K562 (cell line): ENCODE results near the gene MXD3. TPM values are rescaled to one million over a fixed set of nuclear protein-coding genes. Genes with fewer than 3 reads are reported as not detected.

ENCODE experiments used
- ATAC-seq: fragments of 200-7000 bp; cut with Tn5 transposase; 3 replicates; pipeline ENCODE4 v1.9.1; 2020; ENCODE audit warnings: moderate library complexity
- BruUV-seq: library from RNA; stranded (reverse); fragments of 400-500 nt; replicated peaks from 2 replicates; lab custom pipeline; 2021; lab: Mats Ljungman, UMichigan
- CTCF ChIA-PET: fragments of 300-600 bp; formaldehyde crosslinking; extraction: SDS; loops from one replicate; lab custom pipeline; 2021; ENCODE audit warnings: low intra/inter-chr PET ratio; lab: Yijun Ruan, JAX
- POLR2A ChIA-PET: fragments of 300-600, 350-650 bp; sonication (Branson Sonifier 250); formaldehyde crosslinking; extraction: SDS; loops from one replicate; lab custom pipeline; 2021; ENCODE audit warnings: antibody characterized with exemption, inconsistent platforms; lab: Yijun Ruan, JAX
- DNase-seq, 4 experiments: peaks; one replicate each; pipeline versions ENCODE4 v3.0.0 to v3.0.0-alpha.2; 2011 to 2018; ENCODE audit warnings: low spot score in 3 of 4, mixed read lengths in 3 of 4; ENCODE audit errors: extremely low read depth in 1 of 4
- FAIRE-seq: peaks from 2 replicates; lab custom pipeline; 2011; peaks lifted over from hg19 to GRCh38; lab: Jason Lieb, UNC
- H2AFZ ChIP-seq: 2 replicates; pipeline ENCODE4 v1.6.0; 2011; ENCODE audit warnings: low read depth, low read length, control low read depth, inconsistent platforms
- H3K27ac ChIP-seq: fragments of 200-600 bp; 3 replicates; pipeline ENCODE4 v1.8.0; 2011; ENCODE audit warnings: low read depth, mild to moderate bottlenecking, control low read depth, inconsistent platforms, low read length, moderate library complexity, mixed read lengths; ENCODE audit errors: extremely low read depth
- H3K27me3 ChIP-seq, 2 experiments: fragments of 300-600 bp in 1 of 2; 2 replicates in 1 of 2; 3 replicates in 1 of 2; pipeline versions ENCODE4 v1.6.0 to v1.8.0; 2011; ENCODE audit warnings: inconsistent platforms in 2 of 2, low read length in 2 of 2, mild to moderate bottlenecking in 1 of 2, mixed read lengths in 1 of 2, moderate library complexity in 1 of 2; ENCODE audit not compliant: control insufficient read depth in 2 of 2, insufficient read depth in 2 of 2
- H3K36me3 ChIP-seq: fragments of 300-600 bp; 3 replicates; pipeline ENCODE4 v1.8.0; 2011; ENCODE audit warnings: mild to moderate bottlenecking, low read length, inconsistent platforms; ENCODE audit not compliant: control insufficient read depth, insufficient read depth
- H3K4me1 ChIP-seq, 2 experiments: fragments of 200-600 bp in 1 of 2; replicated peaks in 1 of 2; 2 replicates in 1 of 2; 3 replicates in 1 of 2; pipeline versions ENCODE4 v1.5.1 to v1.8.0; 2011; ENCODE audit warnings: inconsistent platforms in 2 of 2, low read length in 2 of 2, mild to moderate bottlenecking in 1 of 2, mixed read lengths in 1 of 2, moderate library complexity in 1 of 2; ENCODE audit not compliant: control insufficient read depth in 2 of 2, insufficient read depth in 2 of 2
- H3K4me2 ChIP-seq: 2 replicates; pipeline ENCODE4 v1.6.1; 2011; ENCODE audit warnings: low read length, control low read depth, inconsistent platforms, mixed read lengths; ENCODE audit not compliant: insufficient read depth
- H3K4me3 ChIP-seq: fragments of 200-600 bp; sonication (generic), shearing (Covaris generic); 2 replicates; pipeline ENCODE4 v1.5.1; 2016; ENCODE audit warnings: control low read depth, inconsistent platforms
- H3K79me2 ChIP-seq: fragments of 200-600 bp; 3 replicates; pipeline ENCODE4 v1.8.0; 2011; ENCODE audit warnings: low read length, inconsistent platforms; ENCODE audit not compliant: control insufficient read depth, insufficient read depth
- H3K9ac ChIP-seq, 2 experiments: 2 replicates each; pipeline versions ENCODE4 v1.6.0 to v1.6.1; 2011; ENCODE audit warnings: low read depth in 2 of 2, low read length in 2 of 2, control low read depth in 1 of 2, inconsistent platforms in 1 of 2, mild to moderate bottlenecking in 1 of 2, mixed read lengths in 1 of 2; ENCODE audit not compliant: insufficient read depth in 1 of 2
- H3K9me1 ChIP-seq: one replicate; pipeline ENCODE4 v1.6.0; 2011; ENCODE audit warnings: inconsistent platforms, mild to moderate bottlenecking, low read length, moderate library complexity; ENCODE audit not compliant: control insufficient read depth, insufficient read depth
- H3K9me3 ChIP-seq: replicated peaks from 2 replicates; pipeline ENCODE4 v1.5.1; 2011; ENCODE audit warnings: low read depth, low read length, inconsistent platforms; ENCODE audit not compliant: control insufficient read depth, insufficient read depth
- H4K20me1 ChIP-seq: replicated peaks from 2 replicates; pipeline ENCODE4 v1.6.1; 2011; ENCODE audit warnings: low read length, inconsistent platforms, mixed read lengths; ENCODE audit not compliant: control insufficient read depth, insufficient read depth
- ERF ChIP-seq: fragments of 450-650 bp; formaldehyde crosslinking; IDR thresholded peaks from 2 replicates; pipeline ENCODE4 v1.4.0; 2020; ENCODE audit warnings: mild to moderate bottlenecking, mixed read lengths
- FOXK1 ChIP-seq: sonication (generic); formaldehyde crosslinking; IDR thresholded peaks from 2 replicates; pipeline ENCODE4 v1.8.0; 2022; ENCODE audit warnings: missing genetic modification reagents, mild to moderate bottlenecking, borderline replicate concordance
- NR3C1 ChIP-seq: sonication (generic); formaldehyde crosslinking; IDR thresholded peaks from 2 replicates; pipeline ENCODE4 v1.8.1; 2022; ENCODE audit warnings: missing genetic modification reagents
- RBBP5 ChIP-seq: fragments of 200-600 bp; sonication (generic); IDR thresholded peaks from 2 replicates; pipeline ENCODE4 v1.6.1; 2012; ENCODE audit warnings: borderline replicate concordance, mild to moderate bottlenecking, low read length, control low read depth, inconsistent platforms; ENCODE audit not compliant: insufficient read depth, poor library complexity, severe bottlenecking
- RBM22 ChIP-seq: fragments of 200-400 bp; formaldehyde crosslinking; IDR thresholded peaks from 2 replicates; pipeline ENCODE4 v1.6.1; 2018; ENCODE audit warnings: low read length, low read depth; ENCODE audit not compliant: poor library complexity, severe bottlenecking
- SP2 ChIP-seq: IDR thresholded peaks from 2 replicates; pipeline ENCODE4 v1.6.1; 2011; ENCODE audit warnings: mild to moderate bottlenecking, low read depth, low read length, moderate library complexity; ENCODE audit not compliant: poor library complexity, severe bottlenecking; ENCODE audit errors: extremely low read depth
- WHSC1 ChIP-seq: IDR thresholded peaks from one replicate; pipeline ENCODE4 v1.6.1; 2012; ENCODE audit warnings: low read length, control low read depth, inconsistent platforms
- ZBTB1 ChIP-seq: sonication (generic); formaldehyde crosslinking; IDR thresholded peaks from 2 replicates; pipeline ENCODE4 v1.8.1; 2023; ENCODE audit warnings: missing genetic modification reagents, low read depth, mild to moderate bottlenecking, borderline replicate concordance
- ZNF780A ChIP-seq: fragments of 250-450 bp; sonication (Bioruptor Pico); IDR thresholded peaks from 2 replicates; pipeline ENCODE4 v1.5.0; 2021; ENCODE audit warnings: mild to moderate bottlenecking
- WGBS: fragments of 100-300 bp; shearing (Covaris generic); methylation state at CpG from one replicate; pipeline ENCODE4 v1.1.6; 2016; ENCODE audit warnings: low coverage, mixed read lengths; ENCODE audit not compliant: insufficient coverage; ENCODE audit errors: missing lambda C conversion rate; 5-methylcytosine and 5-hydroxymethylcytosine counted together
- in situ Hi-C: fragments of 300-500 bp; cut with MboI; formaldehyde crosslinking; loops from 4 replicates; pipeline ENCODE4 v1.15.0; 2018; ENCODE audit warnings: inconsistent platforms, mixed read lengths
- intact Hi-C: fragments of 100-400 bp; cut with micrococcal nuclease; formaldehyde crosslinking; loops from 2 replicates; pipeline ENCODE4 v1.14.2; 2022
- polyA plus RNA-seq, 8 experiments: library from polyadenylated mRNA; depleted of rRNA in 4 of 8; stranded (reverse) in 5 of 8; unstranded in 3 of 8; fragments of >200 nt; fragmentation: Nextera tagmentation in 2 of 8; fragmentation: Illumina TruSeq in 1 of 8; extraction: Ambion mirVana in 2 of 8; extraction: Trizol in 1 of 8; gene quantifications; 2 replicates each; pipeline versions ENCODE4 v1.2.1 to v1.2.3, GENCODE V29; 2011 to 2014; ENCODE audit warnings: inconsistent platforms in 1 of 8, missing spikeins in 1 of 8
- total RNA-seq, 7 experiments: library from RNA; depleted of rRNA in 6 of 7; stranded (reverse); fragments of >200 nt in 6 of 7; fragmentation: Illumina TruSeq in 2 of 7; extraction: Trizol in 2 of 7; gene quantifications; 2 replicates each; pipeline versions ENCODE4 v1.2.1 to v1.2.3, GENCODE V29; 2011 to 2021; ENCODE audit warnings: low replicate concordance in 1 of 7
- TF ChIP-seq, protein P1 (sequence below): fragments of 250-450 bp; sonication (Bioruptor Pico); IDR thresholded peaks from 2 replicates; pipeline ENCODE4 v1.9.0; 2021; ENCODE audit warnings: mild to moderate bottlenecking, inconsistent platforms
- TF ChIP-seq, protein P2 (sequence below): fragments of 450-650 bp; IDR thresholded peaks from 2 replicates; pipeline ENCODE4 v1.6.1; 2016; ENCODE audit warnings: borderline replicate concordance

MXD3 gene
- total and polyA plus RNA-seq, 9 of the 15 experiments (the other 6 are each of a cell fraction or from before 2014, with no cell fraction given), result 0.28 to 24.8 (median 4.5) TPM

DNA sequence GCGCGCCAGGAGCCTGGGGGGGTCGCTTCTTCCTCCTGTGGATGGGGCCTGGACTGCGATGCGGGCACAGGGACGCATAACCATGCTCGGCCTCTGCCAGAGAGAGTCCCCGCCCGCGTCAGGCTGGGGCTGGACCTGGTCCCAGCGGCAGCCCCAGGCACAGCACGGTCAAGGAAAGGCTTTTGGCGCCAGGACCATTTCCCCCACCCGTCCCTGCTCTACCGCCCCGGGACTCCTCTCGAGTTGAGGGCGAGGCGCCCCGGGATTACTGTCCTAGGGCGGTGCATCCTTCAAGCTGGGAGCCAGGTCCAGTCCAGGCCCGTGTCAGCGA lies 341 bp downstream of the MXD3 start:
- in situ Hi-C loops, result no loop called here
- CTCF ChIA-PET, result interaction anchor here (1.3 kb wide), 1 partner anchor 145 kb away, joined by 5 read pairs; no protein-coding TSS in a partner anchor

DNA sequence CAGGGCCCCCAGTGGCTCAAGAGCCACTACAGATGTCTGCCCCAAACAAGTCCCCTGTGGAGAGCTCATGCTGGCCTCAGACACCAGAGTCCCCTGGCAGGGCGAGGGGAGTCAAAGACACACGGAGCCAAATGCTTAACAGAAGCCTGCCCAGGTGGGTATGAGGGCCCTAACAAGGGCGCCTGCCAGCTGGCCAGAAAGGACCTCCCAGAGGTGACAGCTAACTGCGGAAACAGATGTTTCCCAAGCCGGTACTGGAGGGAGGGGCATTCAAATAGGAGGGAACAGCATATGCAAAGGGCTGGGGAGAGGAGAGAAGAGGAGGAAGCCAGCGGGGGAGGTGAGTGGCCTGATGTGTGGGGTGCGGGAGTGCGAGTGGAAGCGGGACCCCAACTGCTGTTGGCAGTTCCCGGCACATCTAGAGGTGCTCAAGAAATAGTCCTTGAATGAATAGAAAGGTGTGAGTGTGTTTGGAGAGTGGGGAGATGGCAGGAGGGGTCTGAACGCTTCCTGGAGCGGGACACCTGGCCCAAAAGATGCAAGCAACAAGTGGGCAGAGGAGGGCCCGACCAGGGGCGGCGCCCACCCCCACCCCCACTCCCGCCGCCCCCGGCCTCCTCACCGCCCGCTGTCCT lies 824 bp downstream of the MXD3 start:
- peak overlapping the region; percentile 12 to 98; a peak in 3 of 4 replicates for H3K9ac ChIP-seq
- intact Hi-C loops (no loop called here), in situ Hi-C loops (no loop called here)
- peak overlapping the region; percentile 95 for H3K4me2 ChIP-seq
- peaks cover 16% of the 10 kb centered on the region for H3K79me2 ChIP-seq
- H3K9me3 ChIP-seq, result no peaks in the 10 kb centered on the region
- DNase-seq (peak; percentile 28 to 67 (median 33)), FAIRE-seq (peak; percentile 92), ATAC-seq (no peak)
- H3K4me1 ChIP-seq, result peaks cover 23 to 77% of the 10 kb centered on the region in 2 experiments
- H3K36me3 ChIP-seq, result peaks cover 20% of the 10 kb centered on the region; the same call in 2 of the 3 replicates
- no peaks in the 10 kb centered on the region for H3K9me1 ChIP-seq
- POLR2A ChIA-PET, result interaction anchor here (0.6 to 2.5 kb wide), 5 partner anchors 10 to 49 kb away, joined by 3 to 9 read pairs (median 3); partner anchors contain the start of gene LMAN2
- 15% methylated on average over 7 of the region's 20 CpGs for WGBS
- H3K4me3 ChIP-seq, result peak overlapping the region; percentile 62
- no peaks in the 10 kb centered on the region for H4K20me1 ChIP-seq
- BruUV-seq, result no TSS peak
- H3K27me3 ChIP-seq, result no peaks in the 10 kb centered on the region
- H2AFZ ChIP-seq, result no peak overlapping the region
- peak overlapping the region; percentile 100 for H3K27ac ChIP-seq
- CTCF ChIA-PET, result interaction anchor here (1.1 kb wide), 1 partner anchor 197 kb away, joined by 4 read pairs; no protein-coding TSS in a partner anchor
- TF ChIP-seq, protein P1, sequence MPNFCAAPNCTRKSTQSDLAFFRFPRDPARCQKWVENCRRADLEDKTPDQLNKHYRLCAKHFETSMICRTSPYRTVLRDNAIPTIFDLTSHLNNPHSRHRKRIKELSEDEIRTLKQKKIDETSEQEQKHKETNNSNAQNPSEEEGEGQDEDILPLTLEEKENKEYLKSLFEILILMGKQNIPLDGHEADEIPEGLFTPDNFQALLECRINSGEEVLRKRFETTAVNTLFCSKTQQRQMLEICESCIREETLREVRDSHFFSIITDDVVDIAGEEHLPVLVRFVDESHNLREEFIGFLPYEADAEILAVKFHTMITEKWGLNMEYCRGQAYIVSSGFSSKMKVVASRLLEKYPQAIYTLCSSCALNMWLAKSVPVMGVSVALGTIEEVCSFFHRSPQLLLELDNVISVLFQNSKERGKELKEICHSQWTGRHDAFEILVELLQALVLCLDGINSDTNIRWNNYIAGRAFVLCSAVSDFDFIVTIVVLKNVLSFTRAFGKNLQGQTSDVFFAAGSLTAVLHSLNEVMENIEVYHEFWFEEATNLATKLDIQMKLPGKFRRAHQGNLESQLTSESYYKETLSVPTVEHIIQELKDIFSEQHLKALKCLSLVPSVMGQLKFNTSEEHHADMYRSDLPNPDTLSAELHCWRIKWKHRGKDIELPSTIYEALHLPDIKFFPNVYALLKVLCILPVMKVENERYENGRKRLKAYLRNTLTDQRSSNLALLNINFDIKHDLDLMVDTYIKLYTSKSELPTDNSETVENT (CRISPR knock-in tag), result no peak
- TF ChIP-seq WHSC1 (no peak), ZNF780A (CRISPR knock-in tag) (no peak), SP2 (no peak)
- TF ChIP-seq, protein P2, sequence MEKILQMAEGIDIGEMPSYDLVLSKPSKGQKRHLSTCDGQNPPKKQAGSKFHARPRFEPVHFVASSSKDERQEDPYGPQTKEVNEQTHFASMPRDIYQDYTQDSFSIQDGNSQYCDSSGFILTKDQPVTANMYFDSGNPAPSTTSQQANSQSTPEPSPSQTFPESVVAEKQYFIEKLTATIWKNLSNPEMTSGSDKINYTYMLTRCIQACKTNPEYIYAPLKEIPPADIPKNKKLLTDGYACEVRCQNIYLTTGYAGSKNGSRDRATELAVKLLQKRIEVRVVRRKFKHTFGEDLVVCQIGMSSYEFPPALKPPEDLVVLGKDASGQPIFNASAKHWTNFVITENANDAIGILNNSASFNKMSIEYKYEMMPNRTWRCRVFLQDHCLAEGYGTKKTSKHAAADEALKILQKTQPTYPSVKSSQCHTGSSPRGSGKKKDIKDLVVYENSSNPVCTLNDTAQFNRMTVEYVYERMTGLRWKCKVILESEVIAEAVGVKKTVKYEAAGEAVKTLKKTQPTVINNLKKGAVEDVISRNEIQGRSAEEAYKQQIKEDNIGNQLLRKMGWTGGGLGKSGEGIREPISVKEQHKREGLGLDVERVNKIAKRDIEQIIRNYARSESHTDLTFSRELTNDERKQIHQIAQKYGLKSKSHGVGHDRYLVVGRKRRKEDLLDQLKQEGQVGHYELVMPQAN, result peak; percentile 58

More for the DNA sequence above, 341 bp downstream of the MXD3 start:
- no peaks in the 10 kb centered on the region for H3K9me3 ChIP-seq
- POLR2A ChIA-PET, result interaction anchor here (1.3 to 2.5 kb wide), 3 partner anchors 10 to 144 kb away, joined by 3 to 9 read pairs (median 6); no protein-coding TSS in a partner anchor
- DNase-seq (no peak), FAIRE-seq (no peak), ATAC-seq (peak; percentile 15)
- TF ChIP-seq RBM22 (peak; percentile 6), ZBTB1 (CRISPR knock-in tag) (no peak), FOXK1 (CRISPR knock-in tag) (no peak), NR3C1 (CRISPR knock-in tag) (0 out of 2 replicates have a peak, but pooled peaks have one; percentile 41), RBBP5 (peak; percentile 26), ERF (0 out of 2 replicates have a peak, but pooled peaks have one; percentile 34)
- H3K79me2 ChIP-seq, result peaks cover 12% of the 10 kb centered on the region; the same call in 2 of the 3 replicates
- peak overlapping the region; percentile 95 for H3K4me2 ChIP-seq
- 0% methylated on average over 2 of the region's 23 CpGs for WGBS
- no peaks in the 10 kb centered on the region for H3K9me1 ChIP-seq
- H3K4me3 ChIP-seq, result peak overlapping the region; percentile 62
- H3K4me1 ChIP-seq, result peaks cover 23 to 77% of the 10 kb centered on the region in 2 experiments
- peak overlapping the region; percentile 100 for H3K27ac ChIP-seq
- H4K20me1 ChIP-seq, result no peaks in the 10 kb centered on the region
- intact Hi-C loops, result no loop called here
- peak overlapping the region; percentile 29; the same call in 1 of the 2 replicates for H2AFZ ChIP-seq
- H3K36me3 ChIP-seq, result peaks cover 16% of the 10 kb centered on the region; the same call in 2 of the 3 replicates
- H3K27me3 ChIP-seq, result no peaks in the 10 kb centered on the region
- no TSS peak for BruUV-seq
- peak overlapping the region; percentile 97 to 98 for H3K9ac ChIP-seq
